Activated CD8-positive, alpha-beta memory T cell treated with anti-CD3 and anti-CD28 coated beads, Interleukin-2, amount 50 U/mL, for 1 hour (primary cell): ENCODE data around the gene RC3H1.
"Not testable (repeated sequence)": the region's sequence is repeated elsewhere in the genome, so short reads cannot be mapped to it uniquely, and the experiment has no call there.

ENCODE experiments used
- DNase-seq: peaks from one replicate; pipeline ENCODE4 v3.0.0-alpha.2; 2020; ENCODE audit errors: extremely low read depth

The RC3H1 gene

DNA sequence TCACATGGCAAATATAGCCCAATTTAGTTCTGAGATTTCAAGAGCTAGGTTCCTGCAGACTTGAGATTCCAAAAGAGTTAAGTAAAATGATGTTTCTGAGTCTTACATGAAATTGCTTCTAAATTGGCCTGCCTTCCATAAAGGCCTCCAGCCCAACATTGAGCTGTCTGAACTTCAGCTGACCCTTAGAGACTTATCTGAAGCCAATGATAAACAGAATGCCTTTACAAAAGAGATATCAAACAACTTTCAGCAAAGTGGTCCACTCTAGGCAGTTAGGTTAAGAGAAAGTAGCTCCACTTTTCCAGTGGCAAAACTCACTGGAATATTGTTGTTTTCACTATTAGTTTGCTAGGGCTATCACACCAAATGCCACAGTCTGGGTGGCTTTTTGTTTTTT, 6.3 kb upstream of the RC3H1 start:
- DNase-seq = no peak

DNA sequence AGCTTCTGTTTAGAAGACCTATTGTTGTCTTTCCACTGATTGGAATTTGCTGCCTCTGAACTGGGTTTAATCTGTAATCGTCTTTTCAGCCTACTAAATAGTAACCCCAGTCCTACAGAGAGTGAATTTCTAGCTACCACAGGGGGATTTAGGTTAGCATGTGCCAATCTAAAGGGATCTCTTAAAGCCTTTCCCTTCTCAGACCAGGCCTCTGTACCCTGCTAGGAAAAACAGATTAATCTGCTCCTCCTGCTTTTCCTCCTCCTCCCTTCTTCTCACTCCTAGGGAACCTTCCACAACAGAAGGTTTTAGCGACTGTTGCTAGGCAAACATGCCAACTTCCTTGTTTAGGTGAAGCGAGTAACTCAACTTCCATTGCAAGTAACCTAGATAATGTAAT, 1.3 kb upstream of the RC3H1 start:
- DNase-seq = no peak

DNA sequence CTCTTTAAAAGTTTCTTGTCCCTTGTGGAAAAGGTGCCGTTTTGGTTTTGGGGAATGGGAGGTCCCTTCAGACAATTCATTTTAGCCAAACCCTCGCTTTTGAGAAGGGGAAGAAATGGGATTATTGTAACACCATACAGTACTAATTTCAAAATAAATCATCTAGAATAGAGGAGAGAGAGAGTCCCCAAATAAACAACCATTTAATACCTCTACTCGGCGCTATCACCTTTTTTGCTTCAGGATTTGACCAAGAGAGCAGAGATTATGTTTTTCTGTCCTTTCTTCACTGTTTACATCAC, 770 bp upstream of the RC3H1 start:
- no peak for DNase-seq

DNA sequence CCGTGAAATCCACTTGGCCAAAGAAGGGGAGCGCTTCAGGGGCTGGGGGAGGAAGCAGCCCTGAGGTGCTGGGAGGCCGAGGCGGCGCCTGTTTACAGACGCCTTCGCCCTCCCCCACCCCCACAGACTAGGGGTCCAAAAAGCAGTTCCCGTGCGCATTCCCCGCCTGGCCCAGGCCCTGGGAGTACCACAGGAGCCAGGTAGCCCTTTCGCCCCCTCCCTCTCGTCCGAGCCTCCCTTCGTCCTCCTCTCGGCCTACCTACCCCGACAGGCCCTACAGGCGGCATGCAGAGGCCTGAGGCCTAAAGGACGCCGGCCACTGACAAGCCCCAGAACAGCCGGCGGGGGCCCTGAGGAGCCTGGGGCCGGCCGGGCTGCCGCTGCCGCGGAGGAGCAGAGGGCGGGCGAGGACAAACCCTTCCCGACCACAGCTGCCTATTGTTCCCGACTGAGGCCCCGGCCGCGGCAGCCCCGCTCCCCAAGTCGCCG, 522 bp downstream of the RC3H1 start:
- DNase-seq = no peak

DNA sequence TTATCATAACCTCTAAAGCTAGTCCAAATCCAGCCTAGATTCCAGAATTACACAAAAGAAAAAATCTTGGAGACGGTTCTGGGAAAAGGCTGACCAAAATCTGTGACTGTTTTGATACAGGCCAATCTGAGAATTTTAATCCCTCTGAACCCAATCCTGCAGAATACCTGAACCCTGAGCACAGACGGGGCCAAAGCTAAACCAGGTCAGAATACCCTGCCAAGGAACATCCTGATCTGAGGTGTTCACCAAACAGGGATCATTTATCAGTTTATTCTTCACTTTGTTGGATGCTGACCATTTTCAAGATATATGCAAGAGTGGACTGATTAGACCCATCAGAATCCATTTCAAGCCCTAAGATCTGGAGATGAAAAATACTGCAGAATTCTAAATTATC, 3.6 kb downstream of the RC3H1 start:
- DNase-seq = no peak

DNA sequence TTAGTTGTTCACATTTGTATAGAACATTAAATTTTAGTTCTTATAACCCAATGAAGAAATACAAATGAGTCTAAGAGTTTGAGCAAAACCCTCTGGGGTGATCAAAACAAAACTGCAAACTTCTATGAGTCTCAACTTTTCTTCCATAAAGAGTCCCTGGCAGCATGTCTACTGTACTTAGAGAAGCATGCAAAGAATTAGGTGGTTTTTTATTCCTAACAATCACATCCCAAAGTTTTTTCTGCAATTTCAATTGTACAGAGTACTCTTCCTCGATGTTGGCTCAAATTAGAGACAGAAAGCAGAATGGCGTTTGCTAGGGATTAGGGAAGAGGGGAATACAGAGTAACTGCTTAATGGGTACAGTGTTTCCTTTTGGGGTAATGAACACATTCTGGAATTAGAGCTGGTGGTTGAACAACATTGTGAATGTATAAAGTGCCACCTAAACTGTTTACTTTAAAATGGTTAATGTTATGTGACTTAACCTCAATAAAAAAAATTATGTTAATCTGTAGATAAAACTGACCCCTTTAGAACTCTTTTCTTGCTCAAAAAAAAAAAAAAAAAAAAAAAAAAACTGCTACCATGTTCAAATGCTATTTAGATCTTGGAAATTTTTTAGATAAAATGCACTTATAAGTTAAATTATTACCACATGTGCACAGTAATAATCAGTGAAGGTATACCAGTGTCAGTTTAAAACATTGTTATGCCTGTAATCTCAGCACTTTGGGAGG, 4.8 kb downstream of the RC3H1 start:
- DNase-seq = no peak

DNA sequence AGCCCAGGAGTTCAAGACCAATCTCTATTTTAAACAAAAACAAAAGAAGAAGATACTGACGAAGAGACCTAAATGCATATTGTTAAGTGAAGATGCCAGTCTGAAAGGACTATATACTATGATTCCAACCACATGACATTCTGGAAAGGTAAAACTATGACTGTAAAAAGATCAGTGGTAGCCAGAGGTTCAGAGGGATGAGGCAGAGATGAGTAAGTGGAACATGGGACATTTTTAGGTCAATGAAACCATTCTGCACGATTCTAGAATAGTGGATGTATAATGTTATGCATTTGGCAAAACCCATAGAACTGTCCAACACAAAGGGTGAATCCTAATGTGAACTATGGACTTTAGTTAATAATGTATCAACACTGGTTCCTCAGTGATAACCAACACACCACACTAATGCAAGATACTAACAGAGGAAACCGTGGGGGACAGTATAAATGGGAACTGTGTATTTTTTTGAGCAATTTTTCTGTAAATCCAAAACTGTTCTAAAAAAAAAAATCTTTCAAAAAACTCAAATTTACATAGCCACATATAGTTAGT, 8.2 kb downstream of the RC3H1 start:
- no peak for DNase-seq

DNA sequence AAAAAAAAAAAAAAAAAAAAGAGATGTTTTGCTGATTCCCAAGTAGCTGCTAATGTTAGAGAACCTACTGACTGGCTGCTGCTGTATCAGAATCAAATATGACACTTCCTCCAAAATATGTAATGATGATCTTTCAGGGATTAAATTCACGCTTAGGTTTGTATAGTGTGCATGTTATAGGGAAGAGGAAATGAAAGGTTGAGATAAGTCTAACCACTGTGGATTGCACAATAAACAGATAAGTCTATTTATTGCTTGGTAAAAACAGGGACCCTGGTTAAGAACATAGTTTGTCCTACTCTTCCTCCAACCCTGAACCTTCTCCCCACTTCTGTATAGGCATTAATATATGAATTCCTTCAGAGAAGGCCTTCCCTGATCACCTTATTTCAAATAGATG, 13.2 kb downstream of the RC3H1 start:
- no peak for DNase-seq

DNA sequence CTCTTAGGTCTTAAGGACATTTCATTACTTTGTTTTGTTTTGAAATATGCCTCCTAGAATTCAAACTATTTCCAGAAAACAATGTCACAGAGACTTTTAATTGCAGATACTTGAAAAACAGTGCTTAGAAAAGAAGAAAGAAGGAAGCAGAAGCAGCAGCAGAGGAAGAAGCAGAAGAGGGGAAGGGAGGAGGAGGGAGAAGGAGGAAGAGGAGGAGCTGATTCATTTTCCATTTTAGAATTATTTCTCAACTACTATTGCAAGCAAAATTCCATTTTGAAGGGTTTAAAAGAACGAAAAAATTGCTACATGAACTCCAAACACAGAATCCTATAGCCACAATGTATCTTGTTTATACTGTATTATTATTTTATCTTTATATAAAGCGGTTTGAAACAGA, 13.9 kb downstream of the RC3H1 start:
- no peak for DNase-seq

DNA sequence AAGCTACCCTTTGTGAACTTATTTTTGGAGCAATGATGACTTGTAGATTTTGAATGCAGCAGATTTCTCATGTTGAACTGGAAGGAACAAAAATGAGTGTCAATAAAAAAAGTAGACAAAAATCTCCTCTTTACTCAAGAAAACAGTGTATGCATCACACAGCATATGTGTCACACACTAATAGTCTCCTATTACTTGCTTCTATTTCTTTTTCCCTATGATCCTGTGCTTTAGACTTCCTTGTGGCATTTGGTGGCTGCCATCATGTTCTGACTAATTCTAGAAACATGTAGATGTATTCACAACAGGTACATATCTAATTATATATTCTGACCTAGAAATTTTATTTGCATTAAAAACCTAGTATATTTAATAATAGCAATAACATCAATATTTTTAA, 14.3 kb downstream of the RC3H1 start:
- DNase-seq = no peak

DNA sequence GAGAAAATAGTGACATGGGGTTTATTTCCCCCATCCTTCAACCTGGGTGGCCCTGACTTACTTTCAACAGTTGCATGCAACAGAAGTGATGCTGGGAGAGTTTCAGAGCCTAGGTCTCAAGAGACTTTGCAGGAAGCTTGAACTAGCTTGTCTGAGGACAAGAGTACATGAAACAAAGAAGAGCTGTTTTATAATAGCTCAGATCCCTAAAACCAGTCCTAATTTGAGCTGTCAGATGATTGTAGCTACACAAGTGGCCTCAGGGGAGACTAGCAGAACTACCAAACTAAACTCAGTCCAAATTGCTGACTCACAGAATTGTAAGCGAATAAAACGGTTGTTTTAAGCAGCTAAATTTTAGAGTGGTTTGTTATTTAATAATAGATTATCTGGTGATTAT, 17.1 kb downstream of the RC3H1 start:
- no peak for DNase-seq

DNA sequence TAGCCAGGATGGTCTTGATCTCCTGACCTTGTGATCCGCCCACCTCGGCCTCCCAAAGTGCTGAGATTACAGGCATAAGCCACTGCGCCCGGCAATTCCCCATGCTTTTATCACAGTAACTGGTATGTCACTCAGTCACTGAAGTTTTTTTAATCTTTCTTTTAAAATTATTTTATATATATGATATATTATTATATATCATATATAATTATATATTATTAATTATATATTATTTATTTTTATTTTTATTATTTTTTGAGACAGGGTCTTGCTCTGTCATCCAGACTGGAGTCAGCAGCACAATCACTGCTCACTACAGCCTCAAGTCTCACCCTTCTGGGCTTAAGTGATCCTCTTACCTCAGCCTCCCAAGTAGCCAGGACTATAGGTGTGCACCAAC, 18.3 kb downstream of the RC3H1 start:
- no peak for DNase-seq

DNA sequence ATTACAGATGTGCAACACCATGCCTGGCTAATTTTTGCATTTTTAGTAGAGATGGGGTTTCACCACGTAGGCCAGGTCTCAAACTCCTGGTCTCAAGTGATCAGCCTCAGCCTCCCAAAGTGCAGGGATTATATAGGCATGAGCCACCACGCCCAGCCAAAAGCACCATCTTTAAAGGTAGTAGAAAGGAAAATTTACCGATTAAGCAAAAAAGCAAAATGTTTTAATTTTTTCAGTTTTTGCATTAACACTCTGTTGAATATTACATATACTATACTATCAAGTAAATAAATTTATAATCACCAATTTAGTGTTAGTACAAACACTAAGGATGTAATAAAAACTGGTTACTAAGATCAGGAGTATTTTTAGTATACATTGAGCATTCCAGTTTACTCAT, 20.6 kb downstream of the RC3H1 start:
- DNase-seq = no peak

DNA sequence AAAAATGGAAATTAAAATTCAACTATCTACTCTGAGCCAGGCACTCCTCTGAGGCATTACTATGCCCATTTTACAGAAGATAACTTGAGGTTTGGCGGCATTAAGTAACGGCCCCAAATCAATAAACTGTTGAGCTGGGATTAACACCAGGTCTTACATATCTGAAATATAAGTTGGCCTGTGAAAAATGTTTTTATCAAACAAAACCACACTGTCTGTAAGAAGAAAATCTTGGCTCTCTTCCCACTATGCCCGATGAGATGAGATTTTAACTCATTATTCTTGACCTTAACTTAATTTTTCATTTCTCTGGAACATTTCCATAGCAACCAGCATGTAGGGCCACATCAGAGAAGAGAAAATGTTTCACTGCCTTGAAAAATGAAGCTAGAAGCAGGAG, 21.8 kb downstream of the RC3H1 start:
- no peak for DNase-seq

DNA sequence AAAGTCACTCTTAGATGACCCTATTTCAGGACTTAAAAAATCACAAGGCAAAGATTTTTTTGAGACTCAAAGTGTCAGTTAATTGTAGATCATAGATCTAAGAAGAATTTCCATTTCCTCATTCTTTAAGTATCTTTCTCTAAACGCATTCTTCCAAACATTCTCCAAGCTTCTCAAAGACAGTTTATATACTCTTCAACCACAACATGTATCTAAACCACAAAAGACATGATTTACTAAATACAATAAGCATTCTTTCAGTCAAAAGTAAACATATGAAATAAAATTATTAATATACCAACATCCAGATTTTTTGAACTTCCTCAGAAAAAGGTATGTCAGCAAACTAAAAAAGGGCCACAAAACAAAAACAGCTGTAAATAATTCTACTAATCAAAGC, 24.4 kb downstream of the RC3H1 start:
- DNase-seq = no peak

DNA sequence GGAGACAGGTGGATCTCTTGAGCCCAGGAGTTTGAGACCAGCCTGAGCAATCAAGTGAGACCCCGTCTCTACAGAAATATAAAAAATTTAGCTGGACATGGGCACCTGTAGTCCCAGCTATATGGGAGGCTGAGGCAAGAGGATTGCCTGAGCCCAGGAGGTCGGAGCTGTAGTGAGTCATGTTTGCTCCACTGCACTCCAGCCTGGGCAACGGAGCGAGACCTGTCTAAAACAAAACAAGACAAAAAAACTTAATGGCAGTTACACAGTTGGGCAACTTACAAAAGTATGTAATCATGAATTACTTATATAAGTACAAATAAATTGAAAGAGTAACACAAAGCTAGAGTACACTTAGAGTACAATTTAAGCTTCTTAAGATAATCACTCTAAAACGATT, 25.2 kb downstream of the RC3H1 start:
- no peak for DNase-seq

DNA sequence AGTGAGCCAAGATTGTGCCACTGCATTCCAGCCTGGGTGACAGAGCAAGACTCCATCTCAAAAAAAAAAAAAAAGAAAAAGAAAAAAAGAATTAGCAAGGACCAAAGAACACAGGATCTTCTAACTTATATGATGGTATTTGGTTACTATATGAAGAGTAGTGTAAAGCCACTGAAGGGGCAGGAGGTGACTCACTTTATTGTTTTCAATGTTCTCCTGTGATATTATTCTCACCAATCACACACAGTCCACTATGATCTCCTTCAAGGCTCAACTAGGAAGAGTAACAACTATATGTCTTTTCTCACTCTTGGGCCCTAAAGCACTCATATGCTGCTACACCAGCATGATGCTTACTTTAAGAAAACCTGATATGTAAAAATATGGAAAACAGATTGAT, 26.7 kb downstream of the RC3H1 start:
- DNase-seq = no peak

DNA sequence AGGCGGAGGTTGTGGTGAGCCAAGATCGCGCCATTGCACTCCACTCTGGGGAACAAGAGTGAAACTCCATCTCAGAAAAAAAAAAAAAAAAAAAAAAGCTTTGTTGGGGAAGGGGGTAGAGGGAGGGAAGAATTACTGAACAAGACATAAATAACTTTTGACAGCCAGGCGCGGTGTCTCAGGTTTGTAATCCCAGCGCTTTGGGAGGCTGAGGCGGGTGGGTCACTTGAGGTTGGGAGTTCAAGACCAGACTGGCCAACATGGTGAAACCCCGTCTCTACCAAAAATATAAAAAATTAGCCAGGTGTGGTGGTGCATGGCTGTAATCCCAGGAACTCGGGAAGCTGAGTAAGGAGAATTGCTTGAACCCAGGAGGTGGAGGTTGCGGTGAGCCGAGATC, 28.2 kb downstream of the RC3H1 start:
- not testable (repeated sequence) for DNase-seq

DNA sequence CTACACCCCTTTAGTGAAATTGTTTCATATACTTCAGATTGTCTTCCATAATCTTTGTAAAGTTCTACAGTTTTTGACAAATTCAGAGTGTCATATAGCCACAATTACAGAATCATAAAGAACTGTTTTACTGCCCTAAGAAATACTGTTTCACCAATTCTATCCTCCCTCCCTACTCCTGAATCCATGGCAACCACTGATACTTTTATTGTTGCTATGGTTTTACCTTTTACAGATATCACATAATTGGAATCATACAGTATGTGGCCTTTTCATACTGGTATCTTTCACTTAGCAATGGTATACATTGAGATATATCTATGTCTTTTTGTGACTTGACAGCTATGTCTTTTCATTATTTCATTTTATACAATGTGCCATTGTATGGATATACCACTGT, 34.1 kb downstream of the RC3H1 start:
- DNase-seq = no peak

DNA sequence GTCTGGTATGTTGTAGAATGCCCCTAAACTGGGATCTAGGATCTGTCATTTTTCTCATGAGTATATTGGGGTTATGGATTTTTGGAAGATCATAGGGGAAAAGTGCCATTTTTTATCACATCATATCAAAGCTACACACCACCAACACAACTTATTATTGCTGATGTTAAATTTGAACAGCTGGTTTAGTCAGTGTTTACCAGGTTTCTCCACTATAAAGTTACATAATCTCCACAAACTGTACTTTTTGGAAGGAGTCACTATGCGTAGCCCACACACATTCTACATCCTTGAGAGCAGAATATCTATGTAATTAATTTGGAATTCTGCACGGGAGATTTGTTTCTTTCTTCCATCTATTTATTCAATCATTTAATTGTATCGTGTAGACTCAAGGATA, 35.2 kb downstream of the RC3H1 start:
- no peak for DNase-seq

DNA sequence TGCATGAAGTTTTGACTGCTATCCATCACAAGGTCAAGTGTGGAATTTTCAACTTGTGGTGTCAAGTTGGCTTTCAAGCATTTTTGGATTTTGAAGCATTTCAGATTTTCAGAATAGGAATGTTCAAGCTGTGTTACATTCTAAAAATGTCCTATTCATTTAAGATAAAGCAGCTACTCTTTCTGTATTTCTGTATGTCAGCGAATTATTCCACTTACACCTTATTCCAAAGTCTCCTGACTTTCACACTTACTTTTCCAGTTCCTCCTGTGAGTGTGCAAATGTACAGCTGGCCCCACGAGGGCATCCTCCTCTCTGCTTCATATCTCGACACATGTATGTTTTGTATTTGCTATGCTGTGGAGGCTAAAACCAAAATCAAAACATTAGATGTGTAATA, 51.9 kb downstream of the RC3H1 start:
- DNase-seq = no peak

DNA sequence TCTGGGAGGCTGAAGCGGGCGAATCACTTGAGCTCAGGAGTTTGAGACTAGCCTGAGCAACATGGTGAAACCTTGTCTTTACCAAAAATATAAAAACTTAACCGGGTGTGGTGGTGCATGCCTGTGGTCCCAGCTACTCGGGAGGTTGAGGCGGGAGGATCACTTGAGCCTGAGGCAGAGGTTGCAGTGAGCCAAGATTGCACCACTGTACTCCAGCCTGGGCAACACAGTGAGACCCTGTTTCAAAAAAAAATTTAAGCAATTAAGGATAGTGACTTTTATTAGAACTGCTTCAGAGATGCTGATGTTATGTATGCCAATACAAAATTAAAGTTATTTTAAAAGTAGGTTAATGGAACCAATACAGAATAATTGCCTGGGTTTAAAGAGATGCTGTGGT, 56.3 kb downstream of the RC3H1 start:
- not testable (repeated sequence) for DNase-seq

DNA sequence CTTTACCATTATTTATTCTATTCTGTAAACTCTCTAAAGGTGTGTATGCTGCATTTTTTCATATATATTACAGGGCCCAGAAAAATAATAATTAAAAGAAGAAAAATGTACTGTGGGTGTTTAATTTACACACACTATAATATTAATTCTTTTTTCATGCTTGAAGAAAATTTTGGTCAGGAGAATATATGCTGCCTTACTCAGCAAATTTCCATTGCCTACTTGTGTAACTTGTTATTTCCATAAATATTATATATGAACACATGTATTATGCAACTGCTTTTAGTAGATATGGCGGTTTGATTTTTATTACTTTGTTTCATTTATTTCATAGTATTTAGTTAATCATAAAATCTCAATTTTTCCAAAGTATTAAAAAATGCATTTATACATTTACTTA, 58.7 kb downstream of the RC3H1 start:
- no peak for DNase-seq

DNA sequence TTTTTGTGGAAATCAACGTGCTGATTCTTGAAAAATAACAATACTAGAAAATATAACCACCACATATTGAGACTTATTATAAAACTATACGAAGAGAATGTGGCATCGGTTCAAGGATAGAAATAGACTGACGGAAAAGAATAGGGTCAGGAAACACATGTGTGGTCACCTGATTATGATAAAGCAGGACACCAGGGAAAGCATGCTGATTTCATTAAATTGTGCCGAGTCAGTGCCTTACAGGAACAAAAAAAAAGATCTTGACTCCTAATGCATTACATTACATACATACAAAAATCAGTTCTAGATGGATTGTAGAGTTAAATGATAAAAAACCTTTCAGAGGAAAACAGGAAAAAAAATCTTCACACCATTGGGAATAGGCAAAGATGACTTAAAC, 61.5 kb downstream of the RC3H1 start:
- no peak for DNase-seq
